Heart left ventricle (tissue), 16 donors: ENCODE data around the gene TBC1D1. TPM values are rescaled to one million over a fixed set of nuclear protein-coding genes. Genes with fewer than 3 reads are reported as not detected.

ENCODE experiments used
- ATAC-seq, 4 donors: fragments of 200-7000 bp; cut with Tn5 transposase; one replicate each; pipeline ENCODE4 v1.9.1; 2020 to 2022; ENCODE audit warnings: moderate library complexity in 4 of 4, mild to moderate bottlenecking in 3 of 4, moderate number of reproducible peaks in 1 of 4
- DNase-seq, 5 donors: peaks; one replicate each; pipeline ENCODE4 v3.0.0-alpha.2; 2020
- H3K27ac ChIP-seq, 12 donors: fragments of 200-600 bp; sonication (generic) in 4 of 12; one replicate each; pipeline versions ENCODE4 v1.5.0 to v1.8.0; 2016 to 2022; ENCODE audit warnings: mild to moderate bottlenecking in 2 of 12
- H3K27me3 ChIP-seq, 9 donors: fragments of 200-600 bp; sonication (generic) in 2 of 9; one replicate each; pipeline versions ENCODE4 v1.5.1 to v1.8.0; 2016 to 2022; ENCODE audit warnings: mild to moderate bottlenecking in 3 of 9
- H3K36me3 ChIP-seq, 9 donors: fragments of 200-600 bp; sonication (generic) in 2 of 9; one replicate each; pipeline versions ENCODE4 v1.5.0 to v1.8.0; 2018 to 2022; ENCODE audit warnings: mild to moderate bottlenecking in 2 of 9
- H3K4me1 ChIP-seq, 12 donors: fragments of 200-600 bp; sonication (generic) in 4 of 12; one replicate each; pipeline versions ENCODE4 v1.5.0 to v1.8.0; 2016 to 2022; ENCODE audit warnings: mild to moderate bottlenecking in 3 of 12
- H3K4me3 ChIP-seq, 12 donors: fragments of 200-600 bp; sonication (generic) in 4 of 12; one replicate each; pipeline versions ENCODE4 v1.5.0 to v1.8.0; 2017 to 2022; ENCODE audit warnings: mild to moderate bottlenecking in 9 of 12, moderate library complexity in 4 of 12
- H3K9me3 ChIP-seq, 12 donors: fragments of 200-600 bp; sonication (generic) in 4 of 12; one replicate each; pipeline versions ENCODE4 v1.5.0 to v1.8.0; 2016 to 2022; ENCODE audit warnings: mild to moderate bottlenecking in 1 of 12
- POLR2A ChIP-seq, 2 donors: fragments of 450-650 bp; IDR thresholded peaks; one replicate each; pipeline ENCODE4 v1.6.1; 2017; ENCODE audit warnings: antibody characterized with exemption in 2 of 2, mild to moderate bottlenecking in 2 of 2, moderate library complexity in 2 of 2
- WGBS, 4 donors: extraction: QIAGEN DNeasy Blood & Tissue Kit in 2 of 4; methylation state at CpG; one replicate each; pipeline versions ENCODE4 v1.1.5 to v1.1.7; 2013 to 2018; 5-methylcytosine and 5-hydroxymethylcytosine counted together
- intact Hi-C, 10 donors: fragments of 100-400 bp; cut with DNase I; formaldehyde crosslinking; loops; one replicate each; pipeline versions ENCODE4 v1.11.1 to v1.14.2; 2022
- polyA plus RNA-seq, 2 donors: library from polyadenylated mRNA; stranded (reverse); fragments of 200-250 nt; gene quantifications; one replicate each; pipeline ENCODE4 v1.2.3, GENCODE V29; 2013
- total RNA-seq, 9 donors: library from RNA; depleted of rRNA in 2 of 9; stranded (reverse); fragments of >200 nt in 2 of 9; fragmentation: NEBNext Ultra II Directional in 3 of 9; extraction: Animal tissue kit (Norgen Biotek cat#: 25700) in 3 of 9; gene quantifications; one replicate each; pipeline versions ENCODE4 v1.1.0 to v1.2.4, GENCODE V29; 2016 to 2023
- TF ChIP-seq, protein P1 (sequence below), 12 donors: fragments of 200-600 bp; sonication (generic) in 4 of 12; IDR thresholded peaks; one replicate each; pipeline versions ENCODE4 v1.5.0 to v1.8.0; 2018 to 2022; ENCODE audit warnings: antibody characterized with exemption in 12 of 12, mild to moderate bottlenecking in 5 of 12
- donor health status: ischemic (EF 13 %, LVEDD 7.1; RV severe dilation, severe dysfunction).
- donor health status: healthy with polysubstance abuse.
- donor health status: DM: no; HTN: yes; CAD: no.
- donor health status: DM: no; HTN: no; CAD: no.
- donor health status: ischemic (EF 25% LVEDD 6.9; RV normal size, moderate dysfunction).
- donor health status: ischemic (EF 25% LVEDD 5.7; RV mildly dilated, moderate dysfunction).
- donor health status: healthy.
- donor health status: DM: yes; HTN: yes; CAD: no.
- donor health status: ischemic (EF 35%, LVEDD 5.7; RV mildly dilated, moderate dysfunction).
- donor health status: nonischemic (EF 11% LVEDD 7.7; RV severe dilation, severe dysfunction).
- donor health status: DM: yes; HTN: yes; CAD: no.
- donor health status: PGD.
- donor health status: ischemic (EF 29% LVEDD 5.4; RV normal size, mild dysfunction).
- donor health status: nonischemic (EF 23%, LVEDD 6.1; RV moderate dilation, normal function).

TBC1D1 gene
- total and polyA plus RNA-seq, 11 donors = 81.7 to 269 (median 140) TPM

DNA sequence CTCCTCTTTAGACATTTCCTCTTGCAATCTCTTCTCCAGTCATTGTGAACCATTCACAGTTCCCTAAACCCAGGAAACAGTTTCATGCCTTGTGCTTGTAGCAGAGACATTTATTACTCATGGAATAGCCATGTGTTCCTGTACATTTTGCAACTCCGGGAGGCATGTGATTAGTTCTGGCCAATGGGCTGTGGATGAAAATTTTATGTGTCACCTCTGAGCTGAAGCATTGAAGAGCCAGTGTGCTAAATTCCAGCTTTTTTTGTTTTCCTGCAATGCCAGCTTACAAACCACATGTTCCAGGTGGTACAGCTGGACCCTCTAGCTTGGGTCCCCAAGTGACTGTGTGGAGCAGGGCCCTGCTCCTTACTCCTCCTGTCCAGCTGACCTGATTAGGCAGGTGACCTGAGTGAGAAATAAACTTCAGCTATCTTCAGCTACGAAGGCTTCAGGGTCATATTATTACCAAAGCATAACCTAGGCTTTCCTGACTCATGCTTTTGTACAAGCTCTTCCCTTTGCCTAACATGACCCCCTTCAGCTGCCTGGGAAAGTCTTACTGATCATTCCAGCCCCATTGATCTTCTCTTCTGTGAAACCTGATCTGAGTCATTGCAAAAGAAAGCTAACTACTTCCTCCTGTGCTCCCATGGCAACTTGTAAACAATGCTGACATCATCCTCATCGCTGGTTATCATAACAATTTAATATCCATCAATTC, 269.8 kb downstream of the TBC1D1 start:
- no peak for DNase-seq
- H3K36me3 ChIP-seq = no peaks in the 10 kb centered on the region

DNA sequence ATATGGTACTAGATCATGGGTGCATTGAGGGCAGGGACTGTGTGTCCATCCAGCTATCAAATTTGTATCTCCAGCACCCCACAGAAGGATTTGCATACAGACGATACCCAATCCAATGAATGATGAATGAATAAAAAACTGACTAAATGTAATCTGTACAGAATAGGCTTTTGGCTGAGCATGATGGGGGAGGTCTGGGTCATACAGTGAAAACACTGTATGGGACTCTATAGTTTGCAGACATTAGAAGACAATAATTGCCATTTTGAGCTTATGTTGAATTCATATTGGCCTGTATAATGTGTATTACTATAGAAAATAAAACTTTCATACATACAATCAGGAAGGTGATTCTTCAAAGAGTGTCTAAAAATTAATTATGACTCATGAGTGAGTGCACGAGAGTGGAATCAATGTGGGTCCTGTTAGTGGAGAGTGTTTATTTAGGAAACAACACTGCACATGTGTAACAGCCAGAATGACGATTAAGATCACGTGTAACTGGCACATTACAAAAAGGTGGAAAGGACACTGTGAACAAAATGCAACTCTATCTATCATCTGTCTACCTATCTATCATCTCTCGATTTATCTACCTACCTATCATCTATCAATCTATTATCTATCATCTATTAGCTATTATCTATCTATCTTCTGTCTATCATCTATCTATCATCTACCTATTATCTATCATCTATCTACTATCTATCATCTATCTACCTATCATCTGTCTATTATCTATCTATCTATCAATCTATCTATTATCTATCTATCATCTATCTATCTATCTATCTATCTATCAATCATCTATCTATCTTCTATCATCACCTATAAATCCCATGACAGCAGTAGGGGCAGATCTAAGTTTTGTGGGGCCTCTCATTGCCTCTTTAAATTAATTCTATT, 270.6 kb downstream of the TBC1D1 start:
- H3K4me1 ChIP-seq = peaks cover 0 to 64% (median 25%) of the 10 kb centered on the region in 12 donors
- peak overlapping the region in 2 of 12 donors; percentile 11 to 27 for H3K27ac ChIP-seq
- ATAC-seq (peak in 1 of 4 donors; percentile 30), DNase-seq (no peak)
- intact Hi-C loops = loop anchor here in 2 of 10 donors (5.0 kb wide), 2 partner anchors 89 to 94 kb away; no protein-coding TSS in a partner anchor
- H3K9me3 ChIP-seq = peaks cover 0 to 7% (median 0%) of the 10 kb centered on the region in 12 donors
- 75 to 81% (median 77%) methylated on average over 5 of the region's 5 CpGs for WGBS, 4 donors
- TF ChIP-seq POLR2A (IDR thresholded peaks at IDR 0.05) = no peak
- TF ChIP-seq, protein P1, sequence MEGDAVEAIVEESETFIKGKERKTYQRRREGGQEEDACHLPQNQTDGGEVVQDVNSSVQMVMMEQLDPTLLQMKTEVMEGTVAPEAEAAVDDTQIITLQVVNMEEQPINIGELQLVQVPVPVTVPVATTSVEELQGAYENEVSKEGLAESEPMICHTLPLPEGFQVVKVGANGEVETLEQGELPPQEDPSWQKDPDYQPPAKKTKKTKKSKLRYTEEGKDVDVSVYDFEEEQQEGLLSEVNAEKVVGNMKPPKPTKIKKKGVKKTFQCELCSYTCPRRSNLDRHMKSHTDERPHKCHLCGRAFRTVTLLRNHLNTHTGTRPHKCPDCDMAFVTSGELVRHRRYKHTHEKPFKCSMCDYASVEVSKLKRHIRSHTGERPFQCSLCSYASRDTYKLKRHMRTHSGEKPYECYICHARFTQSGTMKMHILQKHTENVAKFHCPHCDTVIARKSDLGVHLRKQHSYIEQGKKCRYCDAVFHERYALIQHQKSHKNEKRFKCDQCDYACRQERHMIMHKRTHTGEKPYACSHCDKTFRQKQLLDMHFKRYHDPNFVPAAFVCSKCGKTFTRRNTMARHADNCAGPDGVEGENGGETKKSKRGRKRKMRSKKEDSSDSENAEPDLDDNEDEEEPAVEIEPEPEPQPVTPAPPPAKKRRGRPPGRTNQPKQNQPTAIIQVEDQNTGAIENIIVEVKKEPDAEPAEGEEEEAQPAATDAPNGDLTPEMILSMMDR (IDR thresholded peaks at IDR 0.05) = no peak
- no peak overlapping the region for H3K4me3 ChIP-seq
- H3K27me3 ChIP-seq = no peaks in the 10 kb centered on the region
- no peaks in the 10 kb centered on the region for H3K36me3 ChIP-seq

More for the DNA sequence above, 269.8 kb downstream of the TBC1D1 start:
- ATAC-seq = peak in 3 of 4 donors; percentile 60 to 65 (median 64)
- H3K9me3 ChIP-seq = peaks cover 0 to 7% (median 0%) of the 10 kb centered on the region in 12 donors
- 57 to 73% (median 60%) methylated on average over 3 of the region's 3 CpGs for WGBS, 4 donors
- H3K4me3 ChIP-seq = no peak overlapping the region
- no peaks in the 10 kb centered on the region for H3K27me3 ChIP-seq
- TF ChIP-seq, protein P1 (IDR thresholded peaks at IDR 0.05) = no peak
- no peak for TF ChIP-seq POLR2A (IDR thresholded peaks at IDR 0.05)
- intact Hi-C loops = loop anchor here in 2 of 10 donors (5.0 kb wide), 2 partner anchors 88 to 93 kb away; no protein-coding TSS in a partner anchor
- peaks cover 0 to 63% (median 31%) of the 10 kb centered on the region in 12 donors for H3K4me1 ChIP-seq
- peak overlapping the region in 4 of 12 donors; percentile 2 to 85 (median 34) for H3K27ac ChIP-seq

DNA sequence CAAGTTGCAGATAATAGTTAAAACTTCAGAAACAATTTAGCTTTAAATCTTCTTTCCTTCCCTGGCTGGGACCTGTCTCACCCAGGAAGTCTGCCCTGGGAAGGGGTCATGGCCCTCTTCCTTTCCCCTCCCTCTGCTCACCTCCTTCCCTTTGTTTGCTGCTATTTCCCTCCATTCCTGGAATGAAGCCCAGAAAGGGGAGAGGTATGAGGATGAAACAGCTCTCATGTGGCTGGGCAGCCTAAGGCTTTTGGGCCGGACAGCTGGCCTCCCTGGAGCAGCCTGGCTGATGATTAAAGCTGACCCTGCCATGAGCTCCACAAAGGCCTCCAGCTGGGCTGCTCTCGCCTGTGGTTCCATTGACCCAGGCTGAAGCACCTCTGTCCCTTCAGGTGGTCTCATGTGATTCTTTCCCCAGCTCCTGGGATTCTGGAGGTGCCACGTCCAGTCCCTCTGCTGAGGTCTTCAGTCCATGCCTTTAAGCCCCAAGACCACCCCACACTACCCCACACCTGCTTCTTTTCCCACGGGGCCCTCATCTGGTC, 271.4 kb downstream of the TBC1D1 start:
- peaks cover 0 to 7% (median 0%) of the 10 kb centered on the region in 12 donors for H3K9me3 ChIP-seq
- peaks cover 0 to 67% (median 25%) of the 10 kb centered on the region in 12 donors for H3K4me1 ChIP-seq
- intact Hi-C loops = loop anchor here in 2 of 10 donors (5.0 kb wide), 2 partner anchors 90 to 95 kb away; no protein-coding TSS in a partner anchor
- ATAC-seq (peak in 2 of 4 donors; percentile 14 to 56), DNase-seq (no peak)
- WGBS, 4 donors = 72 to 86% (median 80%) methylated on average over 4 of the region's 4 CpGs
- no peak overlapping the region for H3K4me3 ChIP-seq
- no peaks in the 10 kb centered on the region for H3K27me3 ChIP-seq
- H3K36me3 ChIP-seq = no peaks in the 10 kb centered on the region
- peak overlapping the region in 3 of 12 donors; percentile 11 to 27 (median 11) for H3K27ac ChIP-seq
- TF ChIP-seq, protein P1 (IDR thresholded peaks at IDR 0.05) = no peak
- TF ChIP-seq POLR2A (IDR thresholded peaks at IDR 0.05) = no peak
